OCI-LY7 (cell line): ENCODE data around the gene PPP1R36. TPM values are rescaled to one million over a fixed set of nuclear protein-coding genes. Genes with fewer than 3 reads are reported as not detected.

Experiments used
- BruUV-seq: library from RNA; stranded (reverse); fragments of 400-500 nt; replicated peaks from 2 replicates; lab custom pipeline; 2021; lab: Mats Ljungman, UMichigan
- CTCF ChIA-PET: fragments of 300-600 bp; sonication (Branson Sonifier 250); formaldehyde crosslinking; loops from one replicate; lab custom pipeline; 2022; ENCODE audit warnings: antibody characterized with exemption; ENCODE audit not compliant: unreplicated experiment; lab: Charles Lee
- POLR2A ChIA-PET: fragments of 300-600 bp; sonication (Branson Sonifier 250); formaldehyde crosslinking; loops from one replicate; lab custom pipeline; 2022; ENCODE audit warnings: antibody characterized with exemption; lab: Charles Lee
- DNase-seq: peaks from one replicate; pipeline ENCODE4 v3.0.0-alpha.2; 2015; ENCODE audit warnings: low spot score
- H2AFZ ChIP-seq: fragments of 200-600 bp; sonication (generic), shearing (Covaris generic); 2 replicates; pipeline ENCODE4 v1.6.1; 2014; ENCODE audit warnings: mild to moderate bottlenecking, antibody characterized with exemption, low read length, moderate library complexity
- H3K27ac ChIP-seq: fragments of 200-600 bp; sonication (generic); 2 replicates; pipeline ENCODE4 v1.5.1; 2014; ENCODE audit warnings: mixed run types, low read depth, mild to moderate bottlenecking, moderate library complexity, low read length, inconsistent platforms; ENCODE audit not compliant: poor library complexity, severe bottlenecking
- H3K36me3 ChIP-seq: fragments of 200-600 bp; sonication (generic); 2 replicates; pipeline ENCODE4 v1.6.1; 2014; ENCODE audit warnings: mild to moderate bottlenecking, antibody characterized with exemption, low read length, moderate library complexity, mixed read lengths; ENCODE audit not compliant: insufficient read depth
- H3K4me1 ChIP-seq: fragments of 200-600 bp; sonication (generic); 2 replicates; pipeline ENCODE4 v1.5.1; 2014; ENCODE audit warnings: mild to moderate bottlenecking, low read length; ENCODE audit not compliant: insufficient read depth, poor library complexity, severe bottlenecking
- H3K4me2 ChIP-seq: fragments of 200-600 bp; sonication (generic); 2 replicates; pipeline ENCODE4 v1.6.1; 2014; ENCODE audit warnings: mild to moderate bottlenecking, low read length
- H3K4me3 ChIP-seq: fragments of 200-600 bp; sonication (generic); 2 replicates; pipeline ENCODE4 v1.5.1; 2014; ENCODE audit warnings: mild to moderate bottlenecking, low read depth, low read length; ENCODE audit not compliant: poor library complexity, severe bottlenecking
- H3K79me2 ChIP-seq: fragments of 200-600 bp; sonication (generic); 2 replicates; pipeline ENCODE4 v1.6.1; 2016; ENCODE audit warnings: low read depth, mild to moderate bottlenecking, low read length, moderate library complexity, mixed read lengths; ENCODE audit not compliant: insufficient read depth
- H3K9me2 ChIP-seq: fragments of 200-600 bp; sonication (generic); 2 replicates; pipeline ENCODE4 v1.6.1; 2016; ENCODE audit warnings: mild to moderate bottlenecking, low read length, mixed read lengths; ENCODE audit not compliant: insufficient read depth
- H3K9me3 ChIP-seq: fragments of 200-600 bp; sonication (generic); 2 replicates; pipeline ENCODE4 v1.6.1; 2014; ENCODE audit warnings: mild to moderate bottlenecking, mixed run types, low read length, mixed read lengths
- H4K20me1 ChIP-seq: fragments of 200-600 bp; sonication (generic); 2 replicates; pipeline ENCODE4 v1.6.1; 2014; ENCODE audit warnings: mild to moderate bottlenecking, antibody characterized with exemption, low read length, moderate library complexity, mixed read lengths; ENCODE audit not compliant: insufficient read depth
- EZH2phosphoT487 ChIP-seq: fragments of 200-600 bp; sonication (generic); IDR thresholded peaks from 2 replicates; pipeline ENCODE4 v1.6.1; 2018; ENCODE audit warnings: low read depth, borderline replicate concordance, mild to moderate bottlenecking, mixed run types, antibody characterized with exemption, low read length, moderate library complexity, mixed read lengths
- intact Hi-C: fragments of 100-400 bp; cut with micrococcal nuclease; formaldehyde crosslinking; loops from one replicate; pipeline ENCODE4 v1.10.0; 2022; ENCODE audit not compliant: unreplicated experiment
- total RNA-seq, 2 experiments: library from RNA; depleted of rRNA in 1 of 2; stranded (reverse); fragments of >200 nt in 1 of 2; shearing (Covaris generic) in 1 of 2; gene quantifications; 2 replicates each; pipeline ENCODE4 v1.2.3, GENCODE V29; 2014 to 2022
- TF ChIP-seq, protein P1 (sequence below): fragments of 200-600 bp; sonication (generic); conservative IDR thresholded peaks from 2 replicates; pipeline ENCODE4 v1.5.1; 2014; ENCODE audit warnings: mild to moderate bottlenecking, antibody characterized with exemption, low read length, moderate library complexity, mixed read lengths

PPP1R36 gene
- total RNA-seq, 2 experiments from 2014 or later: not detected

DNA sequence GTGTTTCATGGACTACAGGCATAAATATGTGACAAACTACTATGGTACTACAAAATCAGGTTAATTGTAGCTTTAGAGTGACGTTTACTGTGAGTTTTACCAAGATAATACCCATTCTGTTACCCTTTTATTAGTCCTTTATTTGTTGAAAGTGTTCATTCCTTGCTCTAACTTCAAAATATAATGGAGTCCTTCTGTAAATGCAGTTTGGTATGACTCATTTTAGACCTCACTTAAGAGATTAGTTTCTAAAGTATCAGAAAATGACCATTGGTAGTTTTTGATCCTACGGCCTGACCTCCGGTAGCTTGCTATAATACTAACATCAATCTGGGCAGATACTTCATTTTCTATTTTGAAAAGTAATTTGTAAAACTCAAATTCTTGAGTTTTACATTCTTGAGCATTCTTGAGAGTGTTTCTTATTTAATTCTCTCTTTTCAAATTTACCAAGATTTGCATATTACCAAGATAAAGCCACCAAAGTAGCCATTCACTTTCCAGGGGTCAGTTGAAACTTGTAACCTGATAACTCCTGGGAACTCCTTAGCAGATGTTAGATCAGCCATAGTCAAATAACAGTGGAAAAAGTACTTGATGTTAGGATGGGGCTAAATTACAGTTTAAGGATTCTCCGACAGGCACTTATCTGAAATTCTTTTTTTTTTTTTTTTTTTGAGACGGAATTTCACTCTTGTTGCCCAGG is 5.0 kb upstream of the PPP1R36 start:
- Histone ChIP-seq H2AFZ (no peak overlapping the region), H3K9me3 (no peaks in the 10 kb centered on the region), H3K79me2 (no peaks in the 10 kb centered on the region), H3K36me3 (no peaks in the 10 kb centered on the region), H3K4me3 (no peak overlapping the region), H3K4me1 (no peaks in the 10 kb centered on the region), H3K27ac (no peak overlapping the region), H4K20me1 (no peaks in the 10 kb centered on the region), H3K4me2 (no peak overlapping the region), H3K9me2 (no peaks in the 10 kb centered on the region)
- no TSS peak for BruUV-seq
- DNase-seq: no peak
- POLR2A ChIA-PET: interaction anchor here (0.7 kb wide), 1 partner anchor 36 kb away, joined by 5 read pairs; no protein-coding TSS in a partner anchor
- TF ChIP-seq, protein P1, sequence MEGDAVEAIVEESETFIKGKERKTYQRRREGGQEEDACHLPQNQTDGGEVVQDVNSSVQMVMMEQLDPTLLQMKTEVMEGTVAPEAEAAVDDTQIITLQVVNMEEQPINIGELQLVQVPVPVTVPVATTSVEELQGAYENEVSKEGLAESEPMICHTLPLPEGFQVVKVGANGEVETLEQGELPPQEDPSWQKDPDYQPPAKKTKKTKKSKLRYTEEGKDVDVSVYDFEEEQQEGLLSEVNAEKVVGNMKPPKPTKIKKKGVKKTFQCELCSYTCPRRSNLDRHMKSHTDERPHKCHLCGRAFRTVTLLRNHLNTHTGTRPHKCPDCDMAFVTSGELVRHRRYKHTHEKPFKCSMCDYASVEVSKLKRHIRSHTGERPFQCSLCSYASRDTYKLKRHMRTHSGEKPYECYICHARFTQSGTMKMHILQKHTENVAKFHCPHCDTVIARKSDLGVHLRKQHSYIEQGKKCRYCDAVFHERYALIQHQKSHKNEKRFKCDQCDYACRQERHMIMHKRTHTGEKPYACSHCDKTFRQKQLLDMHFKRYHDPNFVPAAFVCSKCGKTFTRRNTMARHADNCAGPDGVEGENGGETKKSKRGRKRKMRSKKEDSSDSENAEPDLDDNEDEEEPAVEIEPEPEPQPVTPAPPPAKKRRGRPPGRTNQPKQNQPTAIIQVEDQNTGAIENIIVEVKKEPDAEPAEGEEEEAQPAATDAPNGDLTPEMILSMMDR: no peak
- no peak for TF ChIP-seq EZH2phosphoT487
- intact Hi-C loops: no loop called here
- CTCF ChIA-PET: no interaction called here

DNA sequence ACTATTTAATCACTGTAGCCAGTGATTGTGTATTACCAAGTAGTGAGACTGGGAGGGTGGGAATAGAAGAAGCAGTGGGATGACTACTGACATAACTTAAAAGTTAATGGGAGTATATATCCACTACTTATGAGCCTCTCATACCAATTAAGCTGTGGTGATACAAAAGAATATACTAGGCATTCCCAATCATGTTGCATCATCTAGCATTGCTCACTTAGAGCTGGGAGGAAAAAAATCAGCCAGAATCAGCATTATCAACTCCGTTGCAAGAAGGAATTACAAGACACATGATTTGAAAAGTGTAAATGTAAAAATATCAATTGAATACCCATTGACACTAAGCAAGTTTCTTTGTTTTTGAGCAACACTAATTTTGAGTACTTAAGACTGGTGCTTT is 745 bp upstream of the PPP1R36 start:
- H3K4me2 ChIP-seq: no peak overlapping the region
- POLR2A ChIA-PET: no interaction called here

More for the DNA sequence above, 745 bp upstream of the PPP1R36 start:
- CTCF ChIA-PET: no interaction called here
- H3K4me3 ChIP-seq: no peak overlapping the region
- H3K36me3 ChIP-seq: no peaks in the 10 kb centered on the region
- H3K4me1 ChIP-seq: no peaks in the 10 kb centered on the region
- H4K20me1 ChIP-seq: no peaks in the 10 kb centered on the region
- no peak for DNase-seq
- no peak overlapping the region for H3K27ac ChIP-seq
- TF ChIP-seq, protein P1: no peak
- no peak for TF ChIP-seq EZH2phosphoT487
- H3K9me3 ChIP-seq: no peaks in the 10 kb centered on the region
- intact Hi-C loops: no loop called here
- H2AFZ ChIP-seq: no peak overlapping the region
- BruUV-seq: no TSS peak
- H3K79me2 ChIP-seq: no peaks in the 10 kb centered on the region
- no peaks in the 10 kb centered on the region for H3K9me2 ChIP-seq
